HS-27A (cell line): ENCODE measurements around the gene SLC39A13.

ENCODE experiments used
- DNase-seq: peaks from one replicate; pipeline ENCODE4 v3.0.0-alpha.2; 2012; ENCODE audit warnings: low read depth, missing footprints

The SLC39A13 gene

DNA sequence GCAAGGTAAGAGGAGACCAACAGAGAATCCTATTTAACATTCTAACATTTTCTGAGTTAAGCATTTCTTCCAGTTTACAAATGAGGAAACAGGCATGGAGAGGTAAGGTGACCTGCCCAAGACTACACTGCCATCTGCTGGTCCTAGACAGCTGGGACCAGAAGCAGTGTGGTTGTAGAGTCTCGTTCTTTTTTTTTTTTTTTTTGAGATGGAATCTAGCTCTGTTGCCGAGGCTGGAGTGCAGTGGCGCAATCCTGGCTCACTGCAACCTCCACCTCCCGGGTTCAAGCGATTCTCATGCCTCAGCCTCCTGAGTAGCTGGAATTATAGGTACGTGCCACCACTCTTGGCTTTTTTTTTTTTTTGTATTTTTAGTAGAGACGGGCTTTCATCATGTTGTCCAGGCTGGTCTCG, 45.9 kb downstream of the SLC39A13 start:
- DNase-seq, result peak; percentile 43

DNA sequence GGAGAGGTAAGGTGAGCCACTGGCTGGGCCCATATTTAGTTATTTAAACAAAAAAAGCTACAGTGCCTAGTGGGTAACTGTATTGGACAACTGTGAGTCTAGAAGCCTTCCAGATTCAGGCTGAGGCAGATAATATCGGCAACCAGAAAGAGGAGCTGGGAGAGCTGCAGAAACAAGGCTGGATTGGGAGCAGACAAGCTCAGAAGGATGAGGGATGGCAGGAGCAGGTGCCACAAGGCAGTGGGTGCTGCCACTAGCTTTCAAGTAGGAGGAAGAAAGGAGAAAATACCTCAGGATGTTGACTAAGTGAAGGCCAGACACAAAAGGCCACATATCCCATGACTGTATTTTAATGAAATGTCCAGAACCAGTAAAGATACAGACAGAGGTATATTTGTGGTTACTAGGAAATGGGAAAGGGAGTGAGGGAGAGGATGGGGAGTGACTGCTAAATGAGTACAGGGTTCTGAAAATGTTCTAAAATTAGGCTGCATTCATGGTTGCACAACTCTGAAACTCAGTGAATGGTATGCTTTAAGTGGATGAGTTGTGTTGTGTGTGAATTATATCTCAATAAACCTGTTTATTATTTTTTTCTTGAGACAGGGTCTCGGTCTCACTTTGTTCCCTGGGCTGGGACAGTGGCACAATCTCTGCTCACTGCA, 52.3 kb downstream of the SLC39A13 start:
- no peak for DNase-seq

DNA sequence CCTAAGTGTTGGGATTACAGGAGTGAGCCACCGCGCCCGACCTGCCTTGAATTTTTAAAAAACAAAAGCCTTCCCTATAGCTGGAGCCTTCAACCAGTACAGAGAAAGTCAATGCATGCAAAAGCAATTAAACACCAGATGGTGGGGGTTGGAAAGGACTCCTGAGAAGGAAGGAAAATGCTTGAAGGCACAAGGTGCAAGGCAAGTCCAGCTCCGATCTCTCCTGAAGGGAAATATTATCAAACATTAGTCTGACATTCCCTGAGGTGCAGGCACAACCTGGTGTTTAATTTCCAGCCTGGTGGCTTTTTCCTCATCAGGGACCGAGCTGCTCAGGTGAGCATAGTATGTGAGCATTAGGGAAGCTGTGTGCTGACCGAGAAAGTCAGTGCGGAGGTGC, 53.5 kb downstream of the SLC39A13 start:
- DNase-seq, result no peak

DNA sequence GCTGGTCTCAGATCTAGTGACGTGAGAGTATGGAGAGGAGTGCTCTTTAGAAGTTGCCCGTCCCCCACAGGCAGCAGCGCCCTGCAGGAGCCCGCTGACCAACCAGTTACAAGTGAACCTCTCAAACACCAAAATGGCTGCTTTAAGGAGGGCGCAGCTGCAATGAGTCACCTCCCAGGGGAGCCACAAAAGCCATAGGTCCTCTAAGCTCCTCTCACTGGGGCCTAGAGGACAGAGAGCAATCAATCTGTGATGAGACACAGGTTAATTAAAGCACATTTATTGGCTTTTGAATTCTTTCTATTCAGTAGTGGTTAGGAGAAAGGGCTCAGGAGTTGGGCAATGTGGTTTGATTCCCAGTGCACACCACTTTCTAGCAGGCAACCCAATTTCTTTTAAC, 56.1 kb downstream of the SLC39A13 start:
- no peak for DNase-seq
